ENCODE data around the gene TMIE. TPM values are rescaled to one million over a fixed set of nuclear protein-coding genes. Genes with fewer than 3 reads are reported as not detected.

The TMIE gene
- total and polyA plus RNA-seq, 2 of the 13 experiments (the other 11 are each of a cell fraction or from before 2014, with no cell fraction given): not detected

GRCh38 chr3:46681387-46681786 lies 19.8 kb upstream of the TMIE start:
- Histone ChIP-seq H3K9me3 (ENCODE audit: low read length) (no peaks in the 10 kb centered on the region), H3K27ac (ENCODE audit: extremely low read length, insufficient read depth, low read length) (no peak overlapping the region), H4K20me1 (ENCODE audit: insufficient read depth, low read length) (no peaks in the 10 kb centered on the region), H3K9ac (ENCODE audit: insufficient read depth, low read depth, low read length) (no peak overlapping the region), H3K4me2 (ENCODE audit: low read depth, low read length) (no peak overlapping the region), H3K79me2 (ENCODE audit: insufficient read depth, low read length) (no peaks in the 10 kb centered on the region), H3K4me3 (replicated peaks in 1 of 3; ENCODE audit: insufficient read depth in 1 of 3, low read depth in 2 of 3, low read length in 3 of 3) (no peak overlapping the region), H3K4me1 (ENCODE audit: insufficient read depth, low read length) (no peaks in the 10 kb centered on the region), H2AFZ (ENCODE audit: low read length) (no peak overlapping the region), H3K27me3 (ENCODE audit: control insufficient read depth in 1 of 2, insufficient read depth in 2 of 2, low read length in 2 of 2) (peaks cover 4 to 56% of the 10 kb centered on the region in 2 experiments; a peak in 4 of 5 replicates), H3K36me3 (replicated peaks in 1 of 2; ENCODE audit: control insufficient read depth in 1 of 2, insufficient read depth in 2 of 2, low read length in 2 of 2) (no peaks in the 10 kb centered on the region)
- DNase-seq (ENCODE audit: low spot score) (no peak), FAIRE-seq (no peak), ATAC-seq (no peak)
- intact Hi-C loops (cut with micrococcal nuclease; ENCODE audit: unreplicated experiment): no loop called here
- POLR2A ChIA-PET: no interaction called here
- no TSS peak for BruUV-seq (replicated peaks)
- in situ Hi-C loops (cut with HindIII; ENCODE audit: extremely low pct_ligation_motif_present, low pct_unique_long_range_greater_than_20kb): no loop called here
- 42% methylated on average over 3 of the region's 10 CpGs for WGBS (ENCODE audit: low lambda C conversion rate)
- CTCF ChIA-PET (ENCODE audit: low intra/inter-chr PET ratio, low total read pairs): no interaction called here
- no peak for TF ChIP-seq ZNF142 (CRISPR knock-in tag; IDR thresholded peaks at IDR 0.05)
- no peak for TF ChIP-seq ZNF740 (CRISPR knock-in tag; IDR thresholded peaks at IDR 0.05)
- no peak for TF ChIP-seq CEBPB (IDR thresholded peaks at IDR 0.05; ENCODE audit: borderline replicate concordance, low read depth, low read length)
- no peak for TF ChIP-seq RELA (CRISPR knock-in tag; IDR thresholded peaks at IDR 0.05)
- no peak for TF ChIP-seq MBD4 (IDR thresholded peaks at IDR 0.05; ENCODE audit: borderline replicate concordance, low read length)
- TF ChIP-seq ZHX2 (IDR thresholded peaks at IDR 0.05; ENCODE audit: low read depth): no peak
- TF ChIP-seq ZHX2 (CRISPR knock-in tag; IDR thresholded peaks at IDR 0.05; ENCODE audit: borderline replicate concordance): no peak
- TF ChIP-seq ZNF800 (CRISPR knock-in tag; IDR thresholded peaks at IDR 0.05): no peak
- no peak for TF ChIP-seq RXRB (CRISPR knock-in tag; IDR thresholded peaks at IDR 0.05; ENCODE audit: borderline replicate concordance)
- TF ChIP-seq ZSCAN31 (CRISPR knock-in tag; IDR thresholded peaks at IDR 0.05; ENCODE audit: low read depth): no peak
- no peak for TF ChIP-seq RBAK (CRISPR knock-in tag; IDR thresholded peaks at IDR 0.05)
